K562 (cell line): ENCODE results near the gene SLC26A8. TPM values are rescaled to one million over a fixed set of nuclear protein-coding genes. Genes with fewer than 3 reads are reported as not detected.
"Not testable (repeated sequence)": the region's sequence is repeated elsewhere in the genome, so short reads cannot be mapped to it uniquely, and the experiment has no call there.

Experiments used
- ATAC-seq: fragments of 200-7000 bp; cut with Tn5 transposase; 3 replicates; pipeline ENCODE4 v1.9.1; 2020; ENCODE audit warnings: moderate library complexity
- BruUV-seq: library from RNA; stranded (reverse); fragments of 400-500 nt; replicated peaks from 2 replicates; lab custom pipeline; 2021; lab: Mats Ljungman, UMichigan
- CTCF ChIA-PET: fragments of 300-600 bp; formaldehyde crosslinking; extraction: SDS; loops from one replicate; lab custom pipeline; 2021; ENCODE audit warnings: low intra/inter-chr PET ratio; lab: Yijun Ruan, JAX
- POLR2A ChIA-PET: fragments of 300-600, 350-650 bp; sonication (Branson Sonifier 250); formaldehyde crosslinking; extraction: SDS; loops from one replicate; lab custom pipeline; 2021; ENCODE audit warnings: antibody characterized with exemption, inconsistent platforms; lab: Yijun Ruan, JAX
- DNase-seq, 4 experiments: peaks; one replicate each; pipeline versions ENCODE4 v3.0.0 to v3.0.0-alpha.2; 2011 to 2018; ENCODE audit warnings: low spot score in 3 of 4, mixed read lengths in 3 of 4; ENCODE audit errors: extremely low read depth in 1 of 4
- FAIRE-seq: peaks from 2 replicates; lab custom pipeline; 2011; peaks lifted over from hg19 to GRCh38; lab: Jason Lieb, UNC
- H2AFZ ChIP-seq: 2 replicates; pipeline ENCODE4 v1.6.0; 2011; ENCODE audit warnings: low read depth, low read length, control low read depth, inconsistent platforms
- H3K27ac ChIP-seq: fragments of 200-600 bp; 3 replicates; pipeline ENCODE4 v1.8.0; 2011; ENCODE audit warnings: low read depth, mild to moderate bottlenecking, control low read depth, inconsistent platforms, low read length, moderate library complexity, mixed read lengths; ENCODE audit errors: extremely low read depth
- H3K27me3 ChIP-seq, 2 experiments: fragments of 300-600 bp in 1 of 2; 2 replicates in 1 of 2; 3 replicates in 1 of 2; pipeline versions ENCODE4 v1.6.0 to v1.8.0; 2011; ENCODE audit warnings: inconsistent platforms in 2 of 2, low read length in 2 of 2, mild to moderate bottlenecking in 1 of 2, mixed read lengths in 1 of 2, moderate library complexity in 1 of 2; ENCODE audit not compliant: control insufficient read depth in 2 of 2, insufficient read depth in 2 of 2
- H3K36me3 ChIP-seq: fragments of 300-600 bp; 3 replicates; pipeline ENCODE4 v1.8.0; 2011; ENCODE audit warnings: mild to moderate bottlenecking, low read length, inconsistent platforms; ENCODE audit not compliant: control insufficient read depth, insufficient read depth
- H3K4me1 ChIP-seq, 2 experiments: fragments of 200-600 bp in 1 of 2; replicated peaks in 1 of 2; 2 replicates in 1 of 2; 3 replicates in 1 of 2; pipeline versions ENCODE4 v1.5.1 to v1.8.0; 2011; ENCODE audit warnings: inconsistent platforms in 2 of 2, low read length in 2 of 2, mild to moderate bottlenecking in 1 of 2, mixed read lengths in 1 of 2, moderate library complexity in 1 of 2; ENCODE audit not compliant: control insufficient read depth in 2 of 2, insufficient read depth in 2 of 2
- H3K4me2 ChIP-seq: 2 replicates; pipeline ENCODE4 v1.6.1; 2011; ENCODE audit warnings: low read length, control low read depth, inconsistent platforms, mixed read lengths; ENCODE audit not compliant: insufficient read depth
- H3K4me3 ChIP-seq: fragments of 200-600 bp; sonication (generic), shearing (Covaris generic); 2 replicates; pipeline ENCODE4 v1.5.1; 2016; ENCODE audit warnings: control low read depth, inconsistent platforms
- H3K79me2 ChIP-seq: fragments of 200-600 bp; 3 replicates; pipeline ENCODE4 v1.8.0; 2011; ENCODE audit warnings: low read length, inconsistent platforms; ENCODE audit not compliant: control insufficient read depth, insufficient read depth
- H3K9ac ChIP-seq, 2 experiments: 2 replicates each; pipeline versions ENCODE4 v1.6.0 to v1.6.1; 2011; ENCODE audit warnings: low read depth in 2 of 2, low read length in 2 of 2, control low read depth in 1 of 2, inconsistent platforms in 1 of 2, mild to moderate bottlenecking in 1 of 2, mixed read lengths in 1 of 2; ENCODE audit not compliant: insufficient read depth in 1 of 2
- H3K9me1 ChIP-seq: one replicate; pipeline ENCODE4 v1.6.0; 2011; ENCODE audit warnings: inconsistent platforms, mild to moderate bottlenecking, low read length, moderate library complexity; ENCODE audit not compliant: control insufficient read depth, insufficient read depth
- H3K9me3 ChIP-seq: replicated peaks from 2 replicates; pipeline ENCODE4 v1.5.1; 2011; ENCODE audit warnings: low read depth, low read length, inconsistent platforms; ENCODE audit not compliant: control insufficient read depth, insufficient read depth
- H4K20me1 ChIP-seq: replicated peaks from 2 replicates; pipeline ENCODE4 v1.6.1; 2011; ENCODE audit warnings: low read length, inconsistent platforms, mixed read lengths; ENCODE audit not compliant: control insufficient read depth, insufficient read depth
- CBX1 ChIP-seq: sonication (generic); IDR thresholded peaks from 2 replicates; pipeline ENCODE4 v1.6.1; 2016; ENCODE audit warnings: antibody characterized with exemption, low read depth, mild to moderate bottlenecking
- CBX3 ChIP-seq, 2 experiments: IDR thresholded peaks; 1 replicate in 1 of 2; 2 replicates in 1 of 2; pipeline ENCODE4 v1.6.1; 2012; ENCODE audit warnings: inconsistent platforms in 2 of 2, low read length in 2 of 2, borderline replicate concordance in 1 of 2, control low read depth in 1 of 2
- CBX5 ChIP-seq: IDR thresholded peaks from 2 replicates; pipeline ENCODE4 v1.6.1; 2014; ENCODE audit warnings: low read depth, borderline replicate concordance
- CHAMP1 ChIP-seq: fragments of 450-650 bp; IDR thresholded peaks from 2 replicates; pipeline ENCODE4 v1.6.1; 2016; ENCODE audit warnings: mild to moderate bottlenecking
- EHMT2 ChIP-seq: fragments of 450-650 bp; IDR thresholded peaks from 2 replicates; pipeline ENCODE4 v1.6.1; 2018; ENCODE audit warnings: antibody characterized with exemption
- HLTF ChIP-seq: fragments of 450-650 bp; IDR thresholded peaks from 2 replicates; pipeline ENCODE4 v1.6.1; 2016
- POLR2A ChIP-seq: fragments of 450-650 bp; conservative IDR thresholded peaks from 2 replicates; pipeline ENCODE4 v1.6.1; 2016
- POLR2AphosphoS5 ChIP-seq: IDR thresholded peaks from 2 replicates; pipeline ENCODE4 v1.6.1; 2011; ENCODE audit warnings: mild to moderate bottlenecking, low read depth, low read length, moderate library complexity; ENCODE audit not compliant: control insufficient read depth, insufficient read depth
- POLR2B ChIP-seq: fragments of 450-650 bp; IDR thresholded peaks from 2 replicates; pipeline ENCODE4 v1.6.1; 2018; ENCODE audit warnings: low read depth; ENCODE audit not compliant: partially characterized antibody
- POLR2G ChIP-seq: fragments of 200-400 bp; formaldehyde crosslinking; IDR thresholded peaks from 2 replicates; pipeline ENCODE4 v1.6.1; 2017; ENCODE audit warnings: low read depth, mild to moderate bottlenecking, antibody characterized with exemption, low read length, moderate library complexity
- TRIM24 ChIP-seq, 2 experiments: fragments of 450-650 bp; IDR thresholded peaks; 2 replicates each; pipeline ENCODE4 v1.6.1; 2016
- TRIM28 ChIP-seq: fragments of 450-650 bp; IDR thresholded peaks from 2 replicates; pipeline ENCODE4 v1.6.1; 2017
- XRCC3 ChIP-seq: fragments of 450-650 bp; IDR thresholded peaks from 2 replicates; pipeline ENCODE4 v1.6.1; 2017; ENCODE audit warnings: mild to moderate bottlenecking, moderate library complexity
- ZFP36 ChIP-seq: fragments of 150-350 bp; IDR thresholded peaks from 2 replicates; pipeline ENCODE4 v1.6.1; 2018; ENCODE audit warnings: low read length, low read depth; ENCODE audit not compliant: partially characterized antibody
- ZNF280A ChIP-seq: fragments of 450-650 bp; IDR thresholded peaks from 2 replicates; pipeline ENCODE4 v1.6.1; 2018; ENCODE audit warnings: mild to moderate bottlenecking, low read depth; ENCODE audit not compliant: partially characterized antibody
- whole genome bisulfite sequencing: fragments of 100-300 bp; shearing (Covaris generic); methylation state at CpG from one replicate; pipeline ENCODE4 v1.1.6; 2016; ENCODE audit warnings: low coverage, mixed read lengths; ENCODE audit not compliant: insufficient coverage; ENCODE audit errors: missing lambda C conversion rate; 5-methylcytosine and 5-hydroxymethylcytosine counted together
- in situ Hi-C: fragments of 300-500 bp; cut with MboI; formaldehyde crosslinking; loops from 4 replicates; pipeline ENCODE4 v1.15.0; 2018; ENCODE audit warnings: inconsistent platforms, mixed read lengths
- intact Hi-C: fragments of 100-400 bp; cut with micrococcal nuclease; formaldehyde crosslinking; loops from 2 replicates; pipeline ENCODE4 v1.14.2; 2022
- polyA plus RNA-seq, 8 experiments: library from polyadenylated mRNA; depleted of rRNA in 4 of 8; stranded (reverse) in 5 of 8; unstranded in 3 of 8; fragments of >200 nt; fragmentation: Nextera tagmentation in 2 of 8; fragmentation: Illumina TruSeq in 1 of 8; extraction: Ambion mirVana in 2 of 8; extraction: Trizol in 1 of 8; gene quantifications; 2 replicates each; pipeline versions ENCODE4 v1.2.1 to v1.2.3, GENCODE V29; 2011 to 2014; ENCODE audit warnings: inconsistent platforms in 1 of 8, missing spikeins in 1 of 8
- total RNA-seq, 7 experiments: library from RNA; depleted of rRNA in 6 of 7; stranded (reverse); fragments of >200 nt in 6 of 7; fragmentation: Illumina TruSeq in 2 of 7; extraction: Trizol in 2 of 7; gene quantifications; 2 replicates each; pipeline versions ENCODE4 v1.2.1 to v1.2.3, GENCODE V29; 2011 to 2021; ENCODE audit warnings: low replicate concordance in 1 of 7
- TF ChIP-seq, protein P1 (sequence below): fragments of 250-450 bp; sonication (Bioruptor Pico); IDR thresholded peaks from 2 replicates; pipeline ENCODE4 v1.5.1; 2021; ENCODE audit warnings: mild to moderate bottlenecking

Gene SLC26A8
- total and polyA plus RNA-seq, 9 of the 15 experiments (the other 6 are each of a cell fraction or from before 2014, with no cell fraction given) = not detected

DNA sequence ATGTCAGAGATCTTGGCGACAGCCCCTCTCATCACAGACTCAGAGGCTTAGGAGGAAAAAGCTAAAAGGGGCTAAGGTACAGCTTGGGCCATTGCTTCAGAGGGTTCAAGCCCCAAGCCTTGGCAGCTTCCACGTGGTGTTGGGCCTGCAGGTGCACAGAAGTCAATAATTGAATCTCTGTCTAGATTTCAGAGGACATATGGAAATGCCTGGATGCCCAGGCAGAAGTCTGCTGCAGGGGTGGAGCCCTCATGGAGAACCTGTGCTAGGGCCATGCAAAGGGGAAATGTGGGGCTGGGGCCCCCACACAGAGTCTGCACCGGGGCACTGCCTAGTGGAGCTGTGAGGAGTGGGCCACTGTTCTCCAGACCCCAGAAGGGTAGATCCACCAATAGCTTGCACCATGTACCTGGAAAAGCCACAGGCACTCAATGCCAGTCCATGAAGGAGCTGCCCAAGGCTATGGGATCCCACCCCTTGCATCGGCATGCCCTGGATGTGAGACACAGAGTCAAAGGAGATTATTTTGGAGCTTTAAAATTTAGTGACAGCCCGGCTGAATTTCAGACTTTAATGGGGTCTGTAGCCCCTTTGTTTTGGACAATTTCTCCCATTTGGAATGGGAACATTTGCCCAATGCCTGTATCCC, 115.6 kb downstream of the SLC26A8 start:
- H3K4me2 ChIP-seq, H3K9ac ChIP-seq, DNase-seq, intact Hi-C loops, H3K4me1 ChIP-seq, H3K9me1 ChIP-seq, H4K20me1 ChIP-seq, in situ Hi-C loops, FAIRE-seq, H3K27me3 ChIP-seq, H2AFZ ChIP-seq, CTCF ChIA-PET, ATAC-seq, H3K27ac ChIP-seq, BruUV-seq, H3K4me3 ChIP-seq: not testable (repeated sequence)
- TF ChIP-seq CBX1 = peak; percentile 96
- peak; percentile 98 for TF ChIP-seq CBX5
- TF ChIP-seq CBX3 (IDR thresholded peaks at IDR 0.05; ENCODE audit: borderline replicate concordance in 1 of 2, low read length in 2 of 2) = peak in 1 of 2 experiments; percentile 92; a peak in 2 of 3 replicates
- peak; percentile 70 for TF ChIP-seq CHAMP1
- peak; percentile 84 for TF ChIP-seq ZFP36
- peak; percentile 32; the same call in 1 of the 2 replicates for TF ChIP-seq POLR2G
- TF ChIP-seq, protein P1, sequence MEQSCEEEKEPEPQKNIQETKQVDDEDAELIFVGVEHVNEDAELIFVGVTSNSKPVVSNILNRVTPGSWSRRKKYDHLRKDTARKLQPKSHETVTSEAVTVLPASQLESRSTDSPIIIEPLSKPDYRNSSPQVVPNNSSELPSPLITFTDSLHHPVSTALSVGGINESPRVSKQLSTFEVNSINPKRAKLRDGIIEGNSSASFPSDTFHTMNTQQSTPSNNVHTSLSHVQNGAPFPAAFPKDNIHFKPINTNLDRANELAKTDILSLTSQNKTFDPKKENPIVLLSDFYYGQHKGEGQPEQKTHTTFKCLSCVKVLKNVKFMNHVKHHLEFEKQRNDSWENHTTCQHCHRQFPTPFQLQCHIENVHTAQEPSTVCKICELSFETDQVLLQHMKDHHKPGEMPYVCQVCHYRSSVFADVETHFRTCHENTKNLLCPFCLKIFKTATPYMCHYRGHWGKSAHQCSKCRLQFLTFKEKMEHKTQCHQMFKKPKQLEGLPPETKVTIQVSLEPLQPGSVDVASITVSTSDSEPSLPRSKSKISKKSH (CRISPR knock-in tag) = peak; percentile 65; the same call in 1 of the 2 replicates
- TF ChIP-seq TRIM24 (IDR thresholded peaks at IDR 0.05) = peak; percentile 18 to 68; a peak in 2 of 4 replicates
- TF ChIP-seq POLR2AphosphoS5 = 0 out of 2 replicates have a peak, but pooled peaks have one; percentile 8
- TF ChIP-seq XRCC3 = peak; percentile 20; the same call in 1 of the 2 replicates
- TF ChIP-seq HLTF = 0 out of 2 replicates have a peak, but pooled peaks have one; percentile 67
- peak; percentile 96 for TF ChIP-seq TRIM28
- peak; percentile 22; the same call in 1 of the 2 replicates for TF ChIP-seq EHMT2
- TF ChIP-seq POLR2B = peak; percentile 8
- peak; percentile 53 for TF ChIP-seq POLR2A
- TF ChIP-seq ZNF280A = peak; percentile 94
- peaks cover 98% of the 10 kb centered on the region for H3K79me2 ChIP-seq
- WGBS = 96% methylated on average over 5 of the region's 5 CpGs
- POLR2A ChIA-PET = interaction anchor here (0.9 to 1.9 kb wide), 5 partner anchors 8 to 27 kb away, joined by 3 to 6 read pairs (median 4); no protein-coding TSS in a partner anchor
- peaks cover 91% of the 10 kb centered on the region for H3K36me3 ChIP-seq
- peaks cover 30% of the 10 kb centered on the region for H3K9me3 ChIP-seq
